NCI-H460 (cell line): ENCODE measurements around the gene PRKCD. TPM values are rescaled to one million over a fixed set of nuclear protein-coding genes. Genes with fewer than 3 reads are reported as not detected.
A peak's percentile ranks its signal among the peaks of the same experiment; 100 is the strongest.

Experiments
- DNase-seq: peaks from one replicate; pipeline ENCODE4 v3.0.0-alpha.2; 2016; ENCODE audit warnings: low read depth; ENCODE audit errors: extremely low read depth
- polyA plus RNA-seq: library from polyadenylated mRNA; depleted of rRNA; stranded (reverse); fragments of >200 nt; gene quantifications from 2 replicates; pipeline ENCODE4 v1.2.3, GENCODE V29; 2014; cell fraction: nucleus; rRNA removed
- total RNA-seq: library from RNA; depleted of rRNA; stranded (reverse); fragments of >200 nt; shearing (Covaris generic); gene quantifications from 2 replicates; pipeline ENCODE4 v1.2.3, GENCODE V29; 2014; rRNA removed

Gene PRKCD
- 1.0 and 1.8 TPM in 2 replicates for total RNA-seq
- polyA plus RNA-seq = 1.6 and 2.6 TPM in 2 replicates

- DNase-seq = peak; percentile 46
These were observed at the start of gene PRKCD for GRCh38 chr3:53160660-53161449. PRKCD (plus strand) TSS chr3:53161209; CDS start chr3:53178423, 17,214 bp downstream.

GRCh38 chr3:53111822-53112221, 49.2 kb upstream of the PRKCD start:
- DNase-seq = no peak

- no peak for DNase-seq
These were observed 47.6 kb upstream of the PRKCD start for GRCh38 chr3:53113293-53114010.

- DNase-seq = peak; percentile 59
These were observed 47.0 kb upstream of the PRKCD start for GRCh38 chr3:53114011-53114400.

GRCh38 chr3:53114412-53115074, 46.5 kb upstream of the PRKCD start:
- no peak for DNase-seq

- DNase-seq = no peak
These were observed 44.1 kb upstream of the PRKCD start for GRCh38 chr3:53116956-53117355.

- DNase-seq = no peak
These were observed 40.7 kb upstream of the PRKCD start for GRCh38 chr3:53120336-53120735.

- DNase-seq = no peak
These were observed 38.6 kb upstream of the PRKCD start for GRCh38 chr3:53122255-53122932.

GRCh38 chr3:53122933-53123305, 38.1 kb upstream of the PRKCD start:
- DNase-seq = no peak

GRCh38 chr3:53123510-53123909, 37.5 kb upstream of the PRKCD start:
- DNase-seq = no peak

GRCh38 chr3:53123953-53124352, 37.1 kb upstream of the PRKCD start:
- no peak for DNase-seq

GRCh38 chr3:53126601-53127000, 34.4 kb upstream of the PRKCD start:
- no peak for DNase-seq

- no peak for DNase-seq
These were observed 31.7 kb upstream of the PRKCD start for GRCh38 chr3:53129344-53129743.

- peak; percentile 92 for DNase-seq
These were observed 30.6 kb upstream of the PRKCD start, which contains the start of gene RFT1 for GRCh38 chr3:53130179-53131061. RFT1 (minus strand) TSS chr3:53130435; CDS start chr3:53130400, 35 bp downstream.

GRCh38 chr3:53131096-53131495, 29.9 kb upstream of the PRKCD start:
- DNase-seq = no peak

- DNase-seq = no peak
These were observed 28.7 kb upstream of the PRKCD start for GRCh38 chr3:53132347-53132746.

- DNase-seq = peak; percentile 55
These were observed 26.3 kb upstream of the PRKCD start for GRCh38 chr3:53134631-53135232.

- DNase-seq = no peak
These were observed 23.8 kb upstream of the PRKCD start for GRCh38 chr3:53137221-53137620.

GRCh38 chr3:53137835-53138446, 23.1 kb upstream of the PRKCD start:
- no peak for DNase-seq
